ENCODE data around the gene PRKCG.

- TF ChIP-seq EZH2 (IDR thresholded peaks at IDR 0.05; ENCODE audit: borderline replicate concordance) (no peak), EZH2phosphoT487 (IDR thresholded peaks at IDR 0.05; ENCODE audit: low read depth, severe bottlenecking, unreplicated experiment) (no peak)
- TF ChIP-seq, protein P1, sequence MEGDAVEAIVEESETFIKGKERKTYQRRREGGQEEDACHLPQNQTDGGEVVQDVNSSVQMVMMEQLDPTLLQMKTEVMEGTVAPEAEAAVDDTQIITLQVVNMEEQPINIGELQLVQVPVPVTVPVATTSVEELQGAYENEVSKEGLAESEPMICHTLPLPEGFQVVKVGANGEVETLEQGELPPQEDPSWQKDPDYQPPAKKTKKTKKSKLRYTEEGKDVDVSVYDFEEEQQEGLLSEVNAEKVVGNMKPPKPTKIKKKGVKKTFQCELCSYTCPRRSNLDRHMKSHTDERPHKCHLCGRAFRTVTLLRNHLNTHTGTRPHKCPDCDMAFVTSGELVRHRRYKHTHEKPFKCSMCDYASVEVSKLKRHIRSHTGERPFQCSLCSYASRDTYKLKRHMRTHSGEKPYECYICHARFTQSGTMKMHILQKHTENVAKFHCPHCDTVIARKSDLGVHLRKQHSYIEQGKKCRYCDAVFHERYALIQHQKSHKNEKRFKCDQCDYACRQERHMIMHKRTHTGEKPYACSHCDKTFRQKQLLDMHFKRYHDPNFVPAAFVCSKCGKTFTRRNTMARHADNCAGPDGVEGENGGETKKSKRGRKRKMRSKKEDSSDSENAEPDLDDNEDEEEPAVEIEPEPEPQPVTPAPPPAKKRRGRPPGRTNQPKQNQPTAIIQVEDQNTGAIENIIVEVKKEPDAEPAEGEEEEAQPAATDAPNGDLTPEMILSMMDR (IDR thresholded peaks at IDR 0.05; ENCODE audit: poor library complexity), result no peak
Measured at GRCh38 chr19:53876651-53877224, 5.3 kb upstream of the PRKCG start.

Measured in hepatocyte (in vitro differentiated cells).